Epithelial cell of proximal tubule (primary cell): ENCODE data around the gene TRPM8. TPM values are rescaled to one million over a fixed set of nuclear protein-coding genes. Genes with fewer than 3 reads are reported as not detected.
"Not testable (repeated sequence)": the region's sequence is repeated elsewhere in the genome, so short reads cannot be mapped to it uniquely, and the experiment has no call there.

Experiments
- DNase-seq: peaks from one replicate; pipeline ENCODE4 v3.0.0-alpha.2; 2011; ENCODE audit warnings: low read depth
- H3K4me3 ChIP-seq: 2 replicates; pipeline ENCODE4 v1.5.1; 2011; ENCODE audit warnings: low read depth, mild to moderate bottlenecking, low read length
- CTCF ChIP-seq: conservative IDR thresholded peaks from 2 replicates; pipeline ENCODE4 v1.5.1; 2012; ENCODE audit warnings: low read depth, mild to moderate bottlenecking, low read length
- total RNA-seq: library from RNA; depleted of rRNA; stranded (reverse); fragments of >200 nt; gene quantifications from 2 replicates; pipeline ENCODE4 v1.2.3, GENCODE V29; 2015

The TRPM8 gene
- total RNA-seq, 1 donor from 2014 or later = 4.1 TPM

- no peak for DNase-seq
- no peak overlapping the region for H3K4me3 ChIP-seq
- no peak for TF ChIP-seq CTCF
These were observed 44.7 kb downstream of the TRPM8 start for GRCh38 chr2:233961905-233962304.

GRCh38 chr2:233964581-233964980 is 47.4 kb downstream of the TRPM8 start:
- H3K4me3 ChIP-seq = no peak overlapping the region
- no peak for TF ChIP-seq CTCF
- no peak for DNase-seq

DNA sequence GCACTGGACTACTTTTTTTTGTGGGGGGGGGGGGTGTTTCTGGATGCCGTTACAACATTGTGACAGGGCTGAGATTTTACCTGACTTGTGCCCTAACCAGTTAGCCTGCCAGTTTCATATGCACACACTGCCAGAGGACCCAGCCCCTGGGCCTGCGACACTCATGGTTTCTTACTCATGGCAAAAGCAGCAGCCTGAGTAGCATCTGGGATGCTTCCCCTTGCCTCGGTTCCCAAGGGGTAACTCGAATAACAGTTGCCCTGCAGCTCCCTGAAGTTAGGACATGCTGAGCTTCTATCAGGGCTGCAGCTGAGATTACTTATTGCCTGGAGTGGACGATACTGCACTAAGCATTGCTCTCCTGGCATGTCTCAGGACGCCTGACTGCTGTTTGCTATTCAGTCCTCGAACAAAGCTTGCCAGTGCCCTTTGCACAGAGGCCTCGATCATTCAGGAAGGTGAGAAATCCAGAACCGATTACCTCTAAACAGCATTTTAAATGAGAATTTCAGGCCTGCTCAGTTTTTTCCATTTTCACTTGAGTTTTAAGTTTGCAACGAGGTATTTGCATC is 47.9 kb downstream of the TRPM8 start:
- TF ChIP-seq CTCF = no peak
- no peak for DNase-seq
- no peak overlapping the region for H3K4me3 ChIP-seq

DNA sequence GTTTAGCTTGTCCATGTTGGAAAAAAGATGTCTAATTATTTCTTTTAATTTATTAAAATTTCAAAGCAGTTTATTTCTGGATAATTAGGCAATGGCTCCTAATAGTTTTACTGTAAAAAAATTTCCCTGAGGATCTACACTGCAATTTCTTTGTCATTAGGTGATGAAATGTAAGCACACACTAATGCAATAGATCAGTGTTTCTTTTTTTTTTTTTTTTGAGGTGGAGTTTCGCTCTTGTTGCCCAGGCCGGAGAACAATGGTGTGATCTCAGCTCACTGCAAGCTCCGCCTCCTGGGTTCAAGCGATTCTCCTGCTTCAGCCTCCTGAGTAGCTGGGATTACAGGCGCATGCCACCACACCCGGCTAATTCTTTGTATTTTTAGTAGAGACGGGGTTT is 48.5 kb downstream of the TRPM8 start:
- not testable (repeated sequence) for DNase-seq, H3K4me3 ChIP-seq

- no peak overlapping the region for H3K4me3 ChIP-seq
- DNase-seq = no peak
- no peak for TF ChIP-seq CTCF
These were observed 49.2 kb downstream of the TRPM8 start for GRCh38 chr2:233966388-233966787.

- no peak overlapping the region for H3K4me3 ChIP-seq
- no peak for TF ChIP-seq CTCF
- no peak for DNase-seq
These were observed 50.0 kb downstream of the TRPM8 start for GRCh38 chr2:233967164-233967563.

- H3K4me3 ChIP-seq = no peak overlapping the region
- no peak for TF ChIP-seq CTCF
- no peak for DNase-seq
These were observed 51.4 kb downstream of the TRPM8 start for GRCh38 chr2:233968556-233968955.

- DNase-seq, H3K4me3 ChIP-seq: not testable (repeated sequence)
These were observed 55.3 kb downstream of the TRPM8 start for GRCh38 chr2:233972460-233972859.
